GM19035 (cell line): Measurements from ENCODE around the gene SLC48A1.
"Not testable (repeated sequence)": the region's sequence is repeated elsewhere in the genome, so short reads cannot be mapped to it uniquely, and the experiment has no call there.

ENCODE experiments used
- ATAC-seq: cut with Tn5 transposase; IDR thresholded peaks from one replicate; pipeline ENCODE4 v1.9.1; 2021; ENCODE audit not compliant: unreplicated experiment

SLC48A1 gene

GRCh38 chr12:47808050-47808449, 35.0 kb downstream of the SLC48A1 start:
- peak; percentile 31 for ATAC-seq

GRCh38 chr12:47808574-47809365, 35.7 kb downstream of the SLC48A1 start:
- ATAC-seq, result no peak

- not testable (repeated sequence) for ATAC-seq
Measured at GRCh38 chr12:47809518-47809917, 36.5 kb downstream of the SLC48A1 start.

- ATAC-seq, result no peak
Measured at GRCh38 chr12:47811072-47811396, 38.0 kb downstream of the SLC48A1 start.

- no peak for ATAC-seq
Measured at GRCh38 chr12:47811581-47812484, 38.8 kb downstream of the SLC48A1 start.

GRCh38 chr12:47812797-47813510, 39.9 kb downstream of the SLC48A1 start:
- ATAC-seq, result peak; percentile 68

GRCh38 chr12:47813511-47814196, 40.6 kb downstream of the SLC48A1 start:
- ATAC-seq, result peak; percentile 44

GRCh38 chr12:47814539-47815170, 41.6 kb downstream of the SLC48A1 start:
- no peak for ATAC-seq

GRCh38 chr12:47815447-47815846, 42.4 kb downstream of the SLC48A1 start:
- ATAC-seq, result not testable (repeated sequence)

- ATAC-seq, result no peak
Measured at GRCh38 chr12:47816403-47817271, 43.6 kb downstream of the SLC48A1 start.

- ATAC-seq, result no peak
Measured at GRCh38 chr12:47817272-47818006, 44.4 kb downstream of the SLC48A1 start.

- ATAC-seq, result no peak
Measured at GRCh38 chr12:47818007-47818376, 45.0 kb downstream of the SLC48A1 start.

GRCh38 chr12:47818467-47819137, 45.6 kb downstream of the SLC48A1 start:
- ATAC-seq, result peak; percentile 25

GRCh38 chr12:47819138-47819895, 46.3 kb downstream of the SLC48A1 start:
- ATAC-seq, result peak; percentile 38

GRCh38 chr12:47819896-47820630, 47.0 kb downstream of the SLC48A1 start, which contains the start of gene HDAC7:
Gene HDAC7 (minus strand): TSS chr12:47819903. CDS start chr12:47819785, 118 bp downstream.
- ATAC-seq, result peak; percentile 39

- no peak for ATAC-seq
Measured at GRCh38 chr12:47820631-47821345, 47.8 kb downstream of the SLC48A1 start.
